ENCODE data around the gene ADAM17.

Gene ADAM17

GRCh38 chr2:9466147-9466683 lies 89.4 kb downstream of the ADAM17 start:
- no peak for DNase-seq

DNA sequence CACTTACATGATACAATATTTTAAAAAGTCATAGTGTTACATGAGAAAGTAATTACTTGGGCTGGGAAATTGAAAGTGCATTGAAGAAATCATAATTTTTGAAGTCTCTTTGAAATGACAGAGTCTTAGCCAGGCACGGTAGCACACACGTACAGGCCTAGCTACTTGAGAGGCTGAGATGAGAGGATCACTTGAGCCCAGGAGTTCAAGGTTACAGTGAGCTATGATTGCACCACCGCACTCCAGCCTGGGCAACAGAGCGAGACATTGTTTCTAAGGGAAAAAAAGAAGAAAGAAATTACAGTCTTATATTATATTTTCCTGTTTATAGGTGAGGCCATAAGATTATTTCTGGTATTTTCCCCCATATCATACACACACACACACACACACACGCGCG lies 90.5 kb downstream of the ADAM17 start:
- no peak for DNase-seq

DNA sequence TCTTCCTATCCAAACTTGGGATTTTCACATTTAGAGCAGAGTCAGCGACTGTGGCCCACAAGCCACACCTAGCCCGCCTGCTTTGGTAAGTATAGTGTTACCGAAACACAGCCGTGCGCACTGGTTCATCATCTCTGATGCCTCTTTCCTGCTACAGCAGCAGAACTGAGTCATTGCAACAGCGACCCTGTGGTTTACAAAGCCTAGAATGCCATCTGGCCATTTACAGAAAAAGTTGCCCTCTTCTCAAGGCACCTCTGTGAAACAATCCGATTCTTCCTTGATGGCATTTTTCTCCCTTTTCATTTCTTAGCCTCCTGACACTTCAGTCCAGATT lies 92.0 kb downstream of the ADAM17 start:
- peak; percentile 25 for DNase-seq

- DNase-seq: no peak
Measured at GRCh38 chr2:9462886-9463697, 92.5 kb downstream of the ADAM17 start.

DNA sequence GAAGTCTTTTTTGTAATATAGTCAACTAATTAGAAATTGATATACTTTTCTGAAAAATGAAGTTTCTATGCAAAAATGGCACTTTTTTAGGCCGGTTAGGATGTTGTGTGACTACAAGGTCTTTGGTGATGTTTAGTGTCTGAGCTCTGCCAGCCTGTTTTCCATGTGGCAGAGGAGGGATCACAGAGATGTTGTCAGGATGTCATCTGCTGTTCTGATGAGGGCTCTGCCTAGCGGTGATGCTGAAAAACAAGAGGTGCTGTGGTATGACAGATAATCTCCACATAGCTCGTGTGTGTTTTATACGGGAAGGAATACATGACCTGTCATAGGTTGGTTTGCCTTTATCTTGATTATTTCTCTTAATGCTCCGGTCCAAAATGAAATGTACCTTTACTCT lies 93.3 kb downstream of the ADAM17 start:
- no peak for DNase-seq

- no peak for DNase-seq
Measured at GRCh38 chr2:9461079-9461478, 94.6 kb downstream of the ADAM17 start.

- DNase-seq: no peak
Measured at GRCh38 chr2:9460441-9461017, 95.1 kb downstream of the ADAM17 start.

DNA sequence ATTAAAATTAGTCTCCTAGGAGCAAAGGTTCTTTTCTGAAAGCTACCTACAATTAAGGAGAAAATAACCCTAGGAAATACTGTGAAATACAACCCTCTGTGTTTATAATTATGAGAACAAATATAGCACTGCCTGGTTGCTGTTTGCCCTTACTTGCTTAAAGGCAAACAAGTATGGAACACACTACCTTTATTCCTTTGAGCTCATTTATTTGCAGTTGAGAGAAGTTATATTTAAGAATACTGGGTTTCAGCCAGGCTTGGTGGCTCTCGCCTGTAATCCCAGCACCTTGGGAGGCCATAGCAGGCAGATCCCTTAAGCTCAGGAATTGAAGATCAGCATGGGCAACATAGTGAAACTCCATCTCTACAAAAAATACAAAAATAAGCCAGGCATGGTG lies 104.4 kb downstream of the ADAM17 start:
- DNase-seq: no peak

- DNase-seq: no peak
Measured at GRCh38 chr2:9445089-9445488, 110.5 kb downstream of the ADAM17 start.

DNA sequence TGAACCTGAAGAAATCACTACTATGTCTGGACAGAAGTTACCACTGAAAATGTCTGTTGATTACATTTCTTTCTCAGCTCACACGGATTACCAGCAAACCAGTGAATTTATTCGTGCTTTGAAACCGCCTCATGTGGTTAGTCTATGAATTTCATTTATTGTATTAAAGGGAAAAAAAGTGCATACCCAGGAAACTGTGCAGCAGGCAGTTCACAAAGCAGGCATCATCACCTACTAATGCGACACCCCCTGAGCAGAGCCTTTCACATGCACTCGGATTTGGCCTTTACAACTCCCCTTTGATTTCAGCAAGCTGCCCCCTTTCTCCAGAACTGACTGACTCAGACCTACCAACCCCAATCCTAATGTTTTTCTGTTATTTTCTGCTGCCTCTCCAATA lies 112.1 kb downstream of the ADAM17 start:
- DNase-seq: no peak

DNA sequence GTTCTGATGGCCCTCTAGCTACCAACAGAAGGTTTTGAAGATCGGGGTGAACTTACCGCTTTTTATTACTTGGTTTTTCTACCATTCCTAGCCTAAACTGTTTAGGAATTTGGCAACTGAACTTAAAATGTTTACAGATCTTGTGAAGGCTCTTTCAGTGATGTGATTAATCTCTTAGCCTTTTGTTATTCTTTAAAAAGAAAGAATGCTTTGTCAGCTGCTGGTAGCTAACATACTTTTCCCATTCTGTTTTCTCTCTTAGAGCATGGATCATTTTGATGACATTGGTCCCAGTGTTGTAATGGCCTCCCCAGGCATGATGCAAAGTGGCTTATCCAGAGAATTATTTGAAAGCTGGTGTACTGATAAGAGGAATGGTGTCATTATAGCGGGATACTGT lies 114.1 kb downstream of the ADAM17 start:
- DNase-seq: no peak

- DNase-seq: no peak
Measured at GRCh38 chr2:9440058-9440727, 115.4 kb downstream of the ADAM17 start.

GRCh38 chr2:9439536-9439935 lies 116.1 kb downstream of the ADAM17 start:
- no peak for DNase-seq
